Naive thymus-derived CD8-positive, alpha-beta T cell (primary cell): ENCODE results near the gene SNX27. TPM values are rescaled to one million over a fixed set of nuclear protein-coding genes. Genes with fewer than 3 reads are reported as not detected.
"Not testable (repeated sequence)": the region's sequence is repeated elsewhere in the genome, so short reads cannot be mapped to it uniquely, and the experiment has no call there.

ENCODE experiments used
- ATAC-seq, 2 donors: fragments of 150-1000 bp; cut with Tn5 transposase in 1 of 2; sonication (Bioruptor Pico), chemical (Tn5 transposase) in 1 of 2; 1 replicate in 1 of 2; 2 replicates in 1 of 2; pipeline ENCODE4 v1.10.0; 2021; ENCODE audit warnings: mild to moderate bottlenecking in 2 of 2, moderate library complexity in 2 of 2
- POLR2A ChIA-PET: fragments of 350-600 bp; sonication (Branson Sonifier 250); formaldehyde crosslinking; loops from one replicate; lab custom pipeline; 2021; ENCODE audit warnings: antibody characterized with exemption; lab: Charles Lee
- DNase-seq, 10 donors: peaks; one replicate each; pipeline versions ENCODE4 v3.0.0 to v3.0.0-alpha.2; 2020 to 2022
- H3K27ac Mint-ChIP-seq, 10 donors: one replicate each; pipeline ENCODE4 v1.8.0; 2020 to 2022; ENCODE audit warnings: mild to moderate bottlenecking in 10 of 10, mixed read lengths in 10 of 10, moderate library complexity in 4 of 10, inconsistent platforms in 1 of 10
- H3K27me3 Mint-ChIP-seq, 5 donors: one replicate each; pipeline ENCODE4 v1.8.0; 2021 to 2022; ENCODE audit warnings: mixed read lengths in 5 of 5
- H3K36me3 Mint-ChIP-seq, 3 donors: one replicate each; pipeline ENCODE4 v1.8.0; 2020 to 2022; ENCODE audit warnings: mixed read lengths in 3 of 3, mild to moderate bottlenecking in 2 of 3, inconsistent platforms in 1 of 3
- H3K4me1 Mint-ChIP-seq, 4 donors: one replicate each; pipeline ENCODE4 v1.8.0; 2021 to 2022; ENCODE audit warnings: mixed read lengths in 4 of 4
- H3K4me3 Mint-ChIP-seq, 10 donors: one replicate each; pipeline ENCODE4 v1.8.0; 2020 to 2022; ENCODE audit warnings: mild to moderate bottlenecking in 10 of 10, mixed read lengths in 10 of 10, moderate library complexity in 6 of 10, inconsistent platforms in 1 of 10
- H3K9me3 Mint-ChIP-seq, 9 donors: one replicate each; pipeline ENCODE4 v1.8.0; 2020 to 2022; ENCODE audit warnings: mixed read lengths in 9 of 9, mild to moderate bottlenecking in 3 of 9, inconsistent platforms in 1 of 9, moderate library complexity in 1 of 9
- polyA plus RNA-seq, 3 donors: library from polyadenylated mRNA; unstranded; fragments of 300-500 nt; fragmentation: Illumina TruSeq; gene quantifications; one replicate each; pipeline ENCODE4 v1.2.3, GENCODE V29; 2021
- total RNA-seq, 8 experiments: library from RNA in 2 of 8; stranded (reverse) in 2 of 8; gene quantifications; one replicate each; pipeline ENCODE4 v1.2.3 and lab custom pipeline; 2021 to 2026

SNX27 gene
- total and polyA plus RNA-seq, 5 experiments from 2014 or later = 8.3 to 33.3 (median 12.2) TPM

DNA sequence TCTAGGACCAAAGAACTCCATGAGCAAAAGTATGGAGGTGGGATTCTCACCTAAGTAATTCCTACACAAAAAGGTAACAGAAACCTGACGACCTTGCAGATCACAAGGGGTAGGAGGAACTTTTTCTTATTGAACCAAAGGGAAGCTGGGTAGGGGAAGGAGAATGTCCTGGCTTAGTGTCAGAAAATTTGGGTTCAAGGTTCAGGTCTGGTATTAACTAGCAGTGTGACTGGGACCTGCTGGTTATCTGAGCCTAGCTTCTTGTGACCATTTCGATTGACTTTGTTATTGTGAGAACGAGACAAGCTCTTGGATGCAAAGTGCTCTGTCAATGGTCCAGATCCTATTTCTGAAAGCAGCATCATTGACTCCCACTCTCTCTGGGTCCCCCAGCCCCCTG is 5.0 kb upstream of the SNX27 start:
- Mint-ChIP-seq H3K36me3 (no peaks in the 10 kb centered on the region), H3K27me3 (peaks cover 6 to 22% (median 14%) of the 10 kb centered on the region in 5 donors), H3K9me3 (no peaks in the 10 kb centered on the region), H3K4me3 (no peak overlapping the region), H3K27ac (peak overlapping the region in 1 of 10 donors; percentile 43), H3K4me1 (peaks cover 0 to 6% (median 4%) of the 10 kb centered on the region in 4 donors)
- DNase-seq = no peak
- no peak for ATAC-seq
- POLR2A ChIA-PET = no interaction called here

DNA sequence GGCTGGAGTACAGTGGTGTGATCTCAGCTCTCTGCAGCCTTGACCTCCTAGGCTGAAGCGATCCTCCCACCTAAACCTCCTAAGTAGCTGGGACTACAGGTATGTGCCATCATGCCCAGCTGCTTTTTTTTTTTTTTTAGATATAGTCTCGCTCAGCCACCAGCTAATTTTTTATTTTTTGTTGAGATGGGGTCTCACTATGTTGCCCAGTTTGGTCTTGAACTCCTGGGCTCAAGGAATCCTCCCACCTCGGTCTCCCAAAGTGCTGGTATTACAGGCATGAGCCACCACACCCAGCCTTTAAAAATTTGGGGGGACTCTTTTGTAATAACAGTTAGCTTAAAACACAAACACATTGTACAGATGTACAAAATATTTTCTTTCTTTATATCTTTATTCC is 1.7 kb upstream of the SNX27 start:
- no peak for ATAC-seq
- DNase-seq = no peak
- POLR2A ChIA-PET = interaction anchor here (0.6 to 1.5 kb wide), 3 partner anchors 8 to 137 kb away, joined by 3 to 6 read pairs (median 3); no protein-coding TSS in a partner anchor
- H3K27me3 Mint-ChIP-seq = peaks cover 3 to 11% (median 6%) of the 10 kb centered on the region in 5 donors
- H3K27ac Mint-ChIP-seq = no peak overlapping the region
- H3K36me3 Mint-ChIP-seq = peaks cover 0 to 5% (median 0%) of the 10 kb centered on the region in 3 donors
- no peak overlapping the region for H3K4me3 Mint-ChIP-seq
- H3K9me3 Mint-ChIP-seq = no peaks in the 10 kb centered on the region
- H3K4me1 Mint-ChIP-seq = peaks cover 17 to 30% (median 26%) of the 10 kb centered on the region in 4 donors

DNA sequence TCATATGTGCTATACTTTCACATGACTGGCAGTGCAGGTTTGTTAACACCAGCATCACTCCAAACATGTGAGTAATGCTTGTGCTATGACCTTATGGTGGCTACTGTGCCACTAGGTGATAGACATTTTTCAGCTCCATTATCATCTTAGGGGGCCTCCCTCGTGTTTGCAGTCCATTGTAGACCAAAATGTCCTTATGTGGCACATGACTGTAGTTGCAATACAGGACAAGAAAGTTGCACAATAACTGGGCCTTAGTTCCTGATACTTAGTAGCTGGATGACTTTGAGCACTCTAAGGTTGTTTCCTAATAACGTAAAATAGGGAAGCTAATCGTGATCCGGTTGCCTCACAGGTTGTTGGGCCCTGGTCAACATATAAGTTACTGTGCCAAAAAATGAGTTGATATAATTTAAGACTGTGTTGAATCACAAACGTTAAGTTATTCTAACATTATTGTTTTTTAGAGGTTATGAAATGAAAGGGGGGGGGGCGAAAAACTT is 511 bp upstream of the SNX27 start:
- Mint-ChIP-seq H3K9me3 (no peaks in the 10 kb centered on the region), H3K27ac (peak overlapping the region in 9 of 10 donors; percentile 81 to 96 (median 92)), H3K36me3 (peaks cover 0 to 14% (median 2%) of the 10 kb centered on the region in 3 donors), H3K4me3 (peak overlapping the region; percentile 81 to 99 (median 96)), H3K27me3 (peaks cover 3 to 11% (median 6%) of the 10 kb centered on the region in 5 donors), H3K4me1 (peaks cover 22 to 39% (median 36%) of the 10 kb centered on the region in 4 donors)
- DNase-seq = peak in 1 of 10 donors; percentile 2
- ATAC-seq = no peak
- POLR2A ChIA-PET = interaction anchor here (0.6 to 1.5 kb wide), 4 partner anchors 17 to 382 kb away, joined by 3 to 9 read pairs (median 7); no protein-coding TSS in a partner anchor

DNA sequence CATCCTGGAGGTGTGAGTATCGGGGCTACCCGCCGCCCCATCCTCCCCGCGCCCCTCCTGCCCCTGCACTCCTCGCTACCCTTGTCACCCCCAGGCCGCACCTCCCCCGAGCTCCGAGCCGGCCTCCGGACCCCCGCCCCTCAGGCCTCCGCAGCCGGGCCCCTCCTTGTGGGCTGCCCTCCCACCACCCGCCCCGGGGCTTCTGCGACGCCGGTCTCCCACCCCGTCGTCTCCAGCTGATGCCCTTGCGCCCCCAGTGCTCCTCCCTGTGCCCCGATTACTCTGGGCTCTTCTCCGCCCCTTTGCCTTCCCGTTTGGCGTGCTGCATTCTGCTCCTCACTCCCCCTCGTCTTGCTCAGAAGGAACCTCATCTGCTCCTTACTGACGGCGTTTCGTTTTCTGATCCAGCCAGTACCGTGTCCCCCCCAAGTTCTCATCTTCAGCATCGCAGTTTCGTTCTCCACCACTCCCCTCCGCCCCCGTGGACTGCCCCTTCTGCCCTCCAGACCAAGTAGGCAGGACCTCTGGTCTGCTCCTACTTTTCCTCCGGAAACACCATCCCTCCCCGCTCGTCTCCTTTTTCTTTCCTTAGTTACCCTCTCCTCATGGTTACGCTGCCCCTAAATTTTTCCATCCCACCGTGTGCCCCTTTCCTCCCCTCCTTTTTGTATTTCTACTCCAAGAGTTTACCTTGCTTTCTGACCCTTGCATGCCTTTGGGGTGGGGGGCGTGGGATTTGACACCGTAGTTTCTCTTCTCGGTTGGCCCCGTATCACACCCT is 841 bp downstream of the SNX27 start:
- DNase-seq = peak in 7 of 10 donors; percentile 4 to 66 (median 24)
- ATAC-seq = peak; percentile 11 to 12
- Mint-ChIP-seq H3K27me3 (peaks cover 0 to 5% (median 4%) of the 10 kb centered on the region in 5 donors), H3K9me3 (no peaks in the 10 kb centered on the region), H3K36me3 (peaks cover 0 to 20% (median 2%) of the 10 kb centered on the region in 3 donors), H3K27ac (peak overlapping the region; percentile 91 to 98 (median 96)), H3K4me1 (peaks cover 24 to 48% (median 40%) of the 10 kb centered on the region in 4 donors), H3K4me3 (peak overlapping the region; percentile 95 to 100 (median 98))
- POLR2A ChIA-PET = no interaction called here

DNA sequence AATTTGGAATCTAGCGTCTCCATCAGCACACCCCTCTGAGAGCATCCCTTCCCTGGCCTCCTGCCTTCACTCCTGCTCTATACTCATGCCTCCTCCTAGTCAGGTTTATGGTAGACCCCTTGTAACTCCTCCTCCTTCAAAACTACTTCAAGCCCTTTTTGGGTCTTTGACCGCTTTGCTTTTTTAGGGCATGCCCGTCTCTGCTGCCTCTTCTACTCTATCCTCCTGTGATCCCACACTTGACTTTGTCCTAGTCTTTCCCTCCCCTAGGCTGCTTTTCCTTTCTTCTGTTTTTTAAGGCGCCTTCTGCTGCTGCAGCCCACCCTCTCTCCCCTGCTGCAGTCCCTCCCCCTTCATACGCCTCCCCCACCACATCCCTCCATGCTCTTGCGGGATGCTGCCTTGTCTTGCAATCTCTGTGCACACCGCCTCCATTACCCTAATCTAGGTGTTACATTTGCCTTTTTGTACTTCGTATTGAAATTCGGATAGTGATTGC is 1.5 kb downstream of the SNX27 start:
- peaks cover 0 to 20% (median 2%) of the 10 kb centered on the region in 3 donors for H3K36me3 Mint-ChIP-seq
- ATAC-seq (no peak), DNase-seq (no peak)
- H3K9me3 Mint-ChIP-seq = no peaks in the 10 kb centered on the region
- peaks cover 0 to 1% (median 0%) of the 10 kb centered on the region in 5 donors for H3K27me3 Mint-ChIP-seq
- H3K4me1 Mint-ChIP-seq = peaks cover 24 to 49% (median 42%) of the 10 kb centered on the region in 4 donors
- H3K27ac Mint-ChIP-seq = peak overlapping the region; percentile 91 to 98 (median 96)
- POLR2A ChIA-PET = no interaction called here
- H3K4me3 Mint-ChIP-seq = peak overlapping the region; percentile 95 to 100 (median 98)

DNA sequence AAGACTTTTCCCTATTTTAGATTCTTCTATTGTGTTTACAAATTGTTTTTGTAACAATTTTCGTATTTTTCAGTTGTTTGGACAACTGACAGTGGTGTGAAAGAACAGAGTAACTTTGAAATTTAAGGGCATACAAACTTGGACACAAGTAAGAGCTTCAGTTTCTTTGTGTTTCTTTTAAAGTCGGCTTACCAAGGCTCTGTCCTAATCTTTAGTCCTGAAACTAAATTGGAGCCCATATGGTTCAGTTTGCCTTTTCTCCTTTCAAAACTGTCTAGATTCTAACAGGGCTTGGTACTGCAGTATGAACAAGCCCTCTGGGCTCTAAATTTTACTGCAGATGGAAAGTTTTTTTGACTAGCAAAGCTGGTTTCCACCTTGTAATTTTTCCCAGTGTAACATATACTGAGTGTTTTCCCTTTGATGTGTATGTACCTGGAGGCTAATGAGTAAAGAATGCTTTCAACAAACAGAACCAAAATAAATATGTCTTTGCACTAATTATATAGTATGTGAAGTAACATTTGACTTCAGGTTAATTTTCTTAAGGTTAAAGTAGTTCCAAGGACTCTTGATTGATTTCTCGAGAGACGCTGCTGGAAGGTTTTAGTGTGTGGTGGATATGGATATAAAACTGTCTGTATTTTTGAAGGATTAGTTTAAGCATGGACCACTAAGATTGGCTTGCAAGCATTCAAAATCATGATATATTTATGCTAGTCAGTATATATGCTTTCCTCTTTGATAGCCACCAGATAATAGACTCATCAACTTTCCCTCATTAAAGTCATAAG is 4.1 kb downstream of the SNX27 start:
- H3K4me1 Mint-ChIP-seq = peaks cover 31 to 68% (median 59%) of the 10 kb centered on the region in 4 donors
- ATAC-seq = no peak

DNA sequence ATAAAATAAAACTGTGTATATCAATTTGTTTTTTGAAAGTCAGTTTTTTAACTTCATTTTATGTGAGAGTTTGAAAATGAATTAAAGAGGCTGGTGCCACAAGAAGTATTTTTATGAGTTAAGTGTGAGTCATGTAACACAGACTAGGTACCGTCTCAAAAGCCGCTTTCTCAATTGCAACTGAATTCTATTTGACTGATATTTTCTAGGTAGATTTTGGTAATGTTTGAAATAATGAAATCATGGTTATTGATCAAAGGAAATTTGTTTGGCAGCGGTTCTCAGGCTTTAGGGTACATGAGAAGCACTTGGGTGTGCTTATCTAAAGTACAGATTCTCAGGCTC is 4.6 kb downstream of the SNX27 start:
- Mint-ChIP-seq H3K9me3 (no peaks in the 10 kb centered on the region), H3K27ac (peak overlapping the region in 2 of 10 donors; percentile 11 to 28), H3K36me3 (peaks cover 0 to 20% (median 2%) of the 10 kb centered on the region in 3 donors), H3K4me3 (no peak overlapping the region), H3K27me3 (no peaks in the 10 kb centered on the region), H3K4me1 (peaks cover 33 to 73% (median 63%) of the 10 kb centered on the region in 4 donors)
- POLR2A ChIA-PET = no interaction called here
- ATAC-seq (no peak), DNase-seq (no peak)

More for the DNA sequence above, 4.1 kb downstream of the SNX27 start:
- DNase-seq = no peak
- H3K27me3 Mint-ChIP-seq = no peaks in the 10 kb centered on the region
- peaks cover 0 to 20% (median 2%) of the 10 kb centered on the region in 3 donors for H3K36me3 Mint-ChIP-seq
- peak overlapping the region in 3 of 10 donors; percentile 1 to 22 (median 11) for H3K27ac Mint-ChIP-seq
- POLR2A ChIA-PET = no interaction called here
- peak overlapping the region in 3 of 10 donors; percentile 2 to 14 (median 2) for H3K4me3 Mint-ChIP-seq
- no peaks in the 10 kb centered on the region for H3K9me3 Mint-ChIP-seq

DNA sequence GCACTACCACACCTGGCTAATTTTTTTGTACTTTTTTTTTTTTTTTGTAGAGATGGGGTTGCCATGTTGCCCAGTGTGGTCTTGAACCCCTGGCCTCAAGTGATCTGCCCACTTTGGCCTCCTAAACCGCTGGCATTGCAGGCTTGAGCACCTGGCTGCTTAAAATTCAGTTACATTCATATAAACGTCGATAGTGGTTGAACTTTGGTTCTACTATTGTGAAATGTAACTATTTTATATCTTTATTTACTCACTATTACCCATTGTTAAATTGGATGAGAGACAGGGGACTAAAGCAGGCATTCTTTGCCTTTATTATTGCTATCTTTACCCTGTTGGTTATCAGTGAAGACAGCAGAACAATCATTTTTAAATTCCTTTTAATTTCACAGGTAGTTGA is 6.2 kb downstream of the SNX27 start:
- Mint-ChIP-seq H3K27me3 (no peaks in the 10 kb centered on the region), H3K4me1 (peaks cover 28 to 70% (median 59%) of the 10 kb centered on the region in 4 donors), H3K36me3 (peaks cover 0 to 20% (median 2%) of the 10 kb centered on the region in 3 donors), H3K9me3 (no peaks in the 10 kb centered on the region), H3K4me3 (no peak overlapping the region), H3K27ac (no peak overlapping the region)
- ATAC-seq (no peak), DNase-seq (no peak)
- POLR2A ChIA-PET = no interaction called here

DNA sequence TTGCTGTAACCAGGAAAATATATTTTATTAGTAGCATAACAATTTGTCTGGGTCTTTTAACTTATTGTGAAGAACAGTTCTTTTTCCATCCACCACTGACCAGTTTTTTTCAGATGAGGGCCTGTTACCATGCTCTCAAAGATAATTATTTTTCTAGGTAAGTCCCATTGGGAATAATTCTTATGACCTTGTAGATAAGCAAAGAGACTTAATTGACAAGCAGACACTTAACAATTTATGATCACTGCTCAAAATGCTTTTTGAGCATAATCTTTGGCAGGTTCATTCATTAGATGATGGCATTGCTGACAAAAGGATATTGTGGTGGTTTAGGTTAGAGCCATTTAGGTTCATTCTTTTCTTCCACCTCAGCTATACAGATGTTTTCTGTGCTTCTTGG is 6.6 kb downstream of the SNX27 start:
- H3K27me3 Mint-ChIP-seq = no peaks in the 10 kb centered on the region
- ATAC-seq (no peak), DNase-seq (no peak)
- POLR2A ChIA-PET = no interaction called here
- no peaks in the 10 kb centered on the region for H3K9me3 Mint-ChIP-seq
- H3K27ac Mint-ChIP-seq = no peak overlapping the region
- H3K4me3 Mint-ChIP-seq = no peak overlapping the region
- H3K36me3 Mint-ChIP-seq = peaks cover 0 to 22% (median 2%) of the 10 kb centered on the region in 3 donors
- peaks cover 24 to 65% (median 54%) of the 10 kb centered on the region in 4 donors for H3K4me1 Mint-ChIP-seq

DNA sequence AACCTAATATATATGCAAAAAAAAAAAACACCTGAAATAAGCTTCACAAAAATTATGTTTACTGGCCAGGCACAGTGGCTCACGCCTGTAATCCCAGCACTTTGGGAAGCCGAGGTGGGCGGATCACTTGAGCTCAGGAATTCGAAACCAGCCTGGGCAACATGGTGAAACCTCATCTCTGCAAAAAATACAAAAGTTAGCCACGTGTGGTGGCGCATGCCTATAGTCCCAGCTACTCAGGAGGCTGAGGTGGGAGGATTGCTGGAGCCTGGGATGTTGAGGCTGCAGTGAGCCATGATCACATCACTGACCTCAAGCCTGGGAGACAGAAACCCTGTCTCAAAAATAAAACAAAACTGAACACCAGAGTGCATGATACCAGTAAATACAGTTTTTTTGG is 7.1 kb downstream of the SNX27 start:
- not testable (repeated sequence) for DNase-seq, H3K27ac Mint-ChIP-seq, H3K4me3 Mint-ChIP-seq, H3K9me3 Mint-ChIP-seq, H3K27me3 Mint-ChIP-seq, ATAC-seq
- Mint-ChIP-seq H3K4me1 (peaks cover 20 to 61% (median 49%) of the 10 kb centered on the region in 4 donors), H3K36me3 (peaks cover 0 to 22% (median 2%) of the 10 kb centered on the region in 3 donors)
- POLR2A ChIA-PET = interaction anchor here (0.7 kb wide), 1 partner anchor 354 kb away, joined by 3 read pairs; no protein-coding TSS in a partner anchor

DNA sequence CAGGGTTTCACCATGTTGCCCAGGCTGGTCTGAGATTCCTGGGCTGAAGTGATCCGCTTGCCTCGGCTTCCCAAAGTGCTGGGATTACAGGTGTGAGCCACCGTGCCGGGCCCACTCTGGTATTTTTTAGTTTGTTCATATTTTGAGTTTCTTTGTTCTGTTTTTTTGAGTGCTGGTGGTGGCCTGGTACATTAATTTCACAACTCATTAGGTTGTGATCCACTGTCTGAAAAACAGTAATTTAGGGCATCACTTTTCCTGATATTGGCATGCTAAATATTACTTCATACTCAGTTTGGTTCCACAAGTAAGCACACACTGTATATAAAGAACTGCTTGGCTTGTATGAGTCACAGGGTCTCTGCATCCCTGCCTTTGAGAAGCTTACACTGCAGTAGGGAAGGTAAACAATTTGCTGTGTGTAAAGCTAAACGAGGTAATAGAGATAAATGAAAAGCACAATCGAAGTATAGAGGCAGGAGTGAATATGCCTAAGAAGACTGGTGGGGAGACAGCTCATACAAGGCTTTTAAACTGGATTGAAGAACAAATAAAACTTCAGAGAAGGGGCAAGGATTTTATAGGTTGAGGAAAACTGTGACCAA is 7.7 kb downstream of the SNX27 start:
- DNase-seq (no peak), ATAC-seq (no peak)
- POLR2A ChIA-PET = interaction anchor here (0.7 kb wide), 1 partner anchor 354 kb away, joined by 3 read pairs; no protein-coding TSS in a partner anchor
- peaks cover 17 to 56% (median 45%) of the 10 kb centered on the region in 4 donors for H3K4me1 Mint-ChIP-seq
- peak overlapping the region in 4 of 10 donors; percentile 18 to 45 (median 37) for H3K27ac Mint-ChIP-seq
- H3K36me3 Mint-ChIP-seq = peaks cover 0 to 17% (median 2%) of the 10 kb centered on the region in 3 donors
- H3K27me3 Mint-ChIP-seq = no peaks in the 10 kb centered on the region
- no peak overlapping the region for H3K4me3 Mint-ChIP-seq
- no peaks in the 10 kb centered on the region for H3K9me3 Mint-ChIP-seq
